Hepatocyte (in vitro differentiated cells): ENCODE data around the gene SBNO2.

Source experiments
- CTCF ChIP-seq: fragments of 200-600 bp; sonication (generic); IDR thresholded peaks from 2 replicates; pipeline ENCODE4 v1.5.1; 2016; ENCODE audit warnings: antibody characterized with exemption, mild to moderate bottlenecking; ENCODE audit not compliant: poor library complexity
- EZH2 ChIP-seq: fragments of 200-600 bp; sonication (generic); IDR thresholded peaks from 2 replicates; pipeline ENCODE4 v1.6.1; 2016; ENCODE audit warnings: antibody characterized with exemption, mild to moderate bottlenecking, borderline replicate concordance
- EZH2phosphoT487 ChIP-seq: fragments of 200-600 bp; sonication (generic); IDR thresholded peaks from one replicate; pipeline ENCODE4 v1.6.1; 2018; ENCODE audit warnings: antibody characterized with exemption, mild to moderate bottlenecking, low read depth, moderate library complexity; ENCODE audit not compliant: unreplicated experiment, severe bottlenecking

DNA sequence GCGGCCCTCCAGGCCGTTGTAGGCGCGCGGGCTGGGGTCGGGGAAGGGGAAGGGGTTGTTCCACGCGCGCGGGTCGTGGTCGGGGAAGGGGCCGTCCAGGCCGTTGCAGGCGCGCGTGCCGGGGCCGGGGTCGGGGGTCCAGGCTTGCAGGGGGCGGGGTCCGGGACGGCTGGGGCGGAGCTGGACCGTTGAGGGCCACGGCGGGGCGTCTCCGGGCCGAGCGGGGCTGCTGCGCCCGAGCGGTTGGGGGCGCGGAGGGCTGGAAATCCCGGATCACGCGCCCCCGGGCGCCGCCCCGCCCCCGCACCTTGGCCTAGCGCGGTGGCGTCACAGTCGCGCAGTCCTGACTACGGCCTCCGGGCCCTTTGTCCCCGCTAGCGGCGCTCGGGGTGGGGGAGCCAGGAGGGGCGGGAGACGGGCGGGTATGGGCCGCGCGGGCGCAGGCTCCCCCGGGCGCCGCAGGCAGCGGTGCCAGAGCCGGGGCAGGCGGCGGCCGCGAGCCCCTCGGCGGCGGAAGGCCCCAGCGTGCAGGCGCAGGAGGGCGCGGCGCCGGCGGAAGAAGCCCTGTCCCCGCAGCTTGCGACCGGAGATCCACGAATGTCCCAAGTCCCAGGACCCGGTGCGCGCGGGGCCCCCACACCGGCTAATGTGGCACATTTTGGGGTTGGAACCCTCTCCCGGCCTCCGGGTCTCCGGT, 69.6 kb downstream of the SBNO2 start:
- TF ChIP-seq CTCF (no peak), EZH2 (no peak), EZH2phosphoT487 (no peak)
